Upper lobe of right lung (tissue), 1 donor: Measurements from ENCODE around the gene GTSE1. TPM values are rescaled to one million over a fixed set of nuclear protein-coding genes. Genes with fewer than 3 reads are reported as not detected.

Experiments used
- ATAC-seq: fragments of 200-7000 bp; cut with Tn5 transposase; one replicate; pipeline ENCODE4 v1.9.1; 2020; ENCODE audit warnings: mild to moderate bottlenecking, moderate library complexity
- DNase-seq: peaks from one replicate; pipeline ENCODE4 v3.0.0-alpha.2; 2020
- H3K27ac ChIP-seq: fragments of 200-600 bp; one replicate; pipeline ENCODE4 v1.8.0; 2022
- H3K27me3 ChIP-seq: fragments of 200-600 bp; one replicate; pipeline ENCODE4 v1.8.0; 2022; ENCODE audit warnings: mild to moderate bottlenecking
- H3K36me3 ChIP-seq: fragments of 200-600 bp; one replicate; pipeline ENCODE4 v1.8.0; 2022
- H3K4me1 ChIP-seq: fragments of 200-600 bp; one replicate; pipeline ENCODE4 v1.8.0; 2022
- H3K4me3 ChIP-seq: fragments of 200-600 bp; one replicate; pipeline ENCODE4 v1.8.0; 2022; ENCODE audit warnings: mild to moderate bottlenecking
- H3K9me3 ChIP-seq: fragments of 200-600 bp; one replicate; pipeline ENCODE4 v1.8.0; 2022
- CTCF ChIP-seq: fragments of 200-600 bp; IDR thresholded peaks from one replicate; pipeline ENCODE4 v1.8.0; 2022; ENCODE audit warnings: antibody characterized with exemption
- intact Hi-C: fragments of 100-400 bp; cut with DNase I; formaldehyde crosslinking; loops from one replicate; pipeline ENCODE4 v1.11.0; 2022
- total RNA-seq: library from RNA; stranded (reverse); fragmentation: NEBNext Ultra II Directional; extraction: Animal tissue kit (Norgen Biotek cat#: 25700); gene quantifications from one replicate; pipeline ENCODE4 v1.2.1, GENCODE V29; 2021
- donor health status: DM: no; HTN: yes; CAD: no; lungs with severe emphysema.

GTSE1 gene
- total RNA-seq, 1 donor from 2014 or later = 0.43 TPM

GRCh38 chr22:46318576-46318975 is 21.9 kb downstream of the GTSE1 start:
- H3K36me3 ChIP-seq = no peaks in the 10 kb centered on the region
- TF ChIP-seq CTCF = no peak
- no peaks in the 10 kb centered on the region for H3K27me3 ChIP-seq
- no peaks in the 10 kb centered on the region for H3K9me3 ChIP-seq
- H3K4me1 ChIP-seq = no peaks in the 10 kb centered on the region
- intact Hi-C loops = loop anchor here (10.0 kb wide), 2 partner anchors 194 to 324 kb away; no protein-coding TSS in a partner anchor
- no peak overlapping the region for H3K4me3 ChIP-seq
- ATAC-seq (no peak), DNase-seq (no peak)
- H3K27ac ChIP-seq = no peak overlapping the region

GRCh38 chr22:46319319-46319718 is 22.6 kb downstream of the GTSE1 start:
- Histone ChIP-seq H3K9me3 (no peaks in the 10 kb centered on the region), H3K27ac (no peak overlapping the region), H3K36me3 (no peaks in the 10 kb centered on the region), H3K27me3 (no peaks in the 10 kb centered on the region), H3K4me1 (no peaks in the 10 kb centered on the region), H3K4me3 (no peak overlapping the region)
- intact Hi-C loops = loop anchor here (10.0 kb wide), 2 partner anchors 195 to 325 kb away; no protein-coding TSS in a partner anchor
- no peak for TF ChIP-seq CTCF
- ATAC-seq (no peak), DNase-seq (no peak)

GRCh38 chr22:46320166-46320710 is 23.6 kb downstream of the GTSE1 start:
- DNase-seq (no peak), ATAC-seq (no peak)
- Histone ChIP-seq H3K27ac (no peak overlapping the region), H3K27me3 (no peaks in the 10 kb centered on the region), H3K36me3 (no peaks in the 10 kb centered on the region), H3K4me1 (no peaks in the 10 kb centered on the region), H3K4me3 (no peak overlapping the region), H3K9me3 (no peaks in the 10 kb centered on the region)
- intact Hi-C loops = no loop called here
- no peak for TF ChIP-seq CTCF

- no peak for ATAC-seq
- Histone ChIP-seq H3K4me3 (no peak overlapping the region), H3K36me3 (no peaks in the 10 kb centered on the region), H3K27me3 (no peaks in the 10 kb centered on the region), H3K4me1 (no peaks in the 10 kb centered on the region), H3K9me3 (no peaks in the 10 kb centered on the region), H3K27ac (no peak overlapping the region)
- no peak for TF ChIP-seq CTCF
- intact Hi-C loops = no loop called here
- no peak for DNase-seq
Observed at GRCh38 chr22:46320716-46321386, 24.2 kb downstream of the GTSE1 start.

GRCh38 chr22:46322711-46323110 is 26.0 kb downstream of the GTSE1 start:
- DNase-seq = no peak
- intact Hi-C loops = no loop called here
- no peak for TF ChIP-seq CTCF
- H3K27me3 ChIP-seq = no peaks in the 10 kb centered on the region
- no peaks in the 10 kb centered on the region for H3K9me3 ChIP-seq
- no peaks in the 10 kb centered on the region for H3K4me1 ChIP-seq
- no peak overlapping the region for H3K4me3 ChIP-seq
- no peak for ATAC-seq
- no peak overlapping the region for H3K27ac ChIP-seq
- H3K36me3 ChIP-seq = no peaks in the 10 kb centered on the region
